TTC549 (cell line): ENCODE measurements around the gene OR10H5.
"Not testable (repeated sequence)": the region's sequence is repeated elsewhere in the genome, so short reads cannot be mapped to it uniquely, and the experiment has no call there.

Experiments
- FAIRE-seq: peaks from 2 replicates; lab custom pipeline; 2012; peaks lifted over from hg19 to GRCh38; lab: Jason Lieb, UNC

Gene OR10H5

GRCh38 chr19:15787611-15788155 is at the start of gene OR10H5:
OR10H5 (plus strand) TSS chr19:15787661; CDS start chr19:15794049, 6,388 bp downstream.
- FAIRE-seq = no peak

- FAIRE-seq = no peak
Measured at GRCh38 chr19:15737722-15738121, 49.7 kb upstream of the OR10H5 start, which contains the start of gene OR10H3. OR10H3 (plus strand) TSS chr19:15737985; CDS start chr19:15741393, 3,408 bp downstream.

GRCh38 chr19:15740785-15741184 is 46.7 kb upstream of the OR10H5 start:
- no peak for FAIRE-seq

GRCh38 chr19:15748239-15748638 is 39.2 kb upstream of the OR10H5 start:
- no peak for FAIRE-seq

GRCh38 chr19:15758379-15758778 is 29.1 kb upstream of the OR10H5 start:
- no peak for FAIRE-seq

- no peak for FAIRE-seq
Measured at GRCh38 chr19:15759962-15760565, 27.4 kb upstream of the OR10H5 start.

GRCh38 chr19:15769586-15769985 is 17.9 kb upstream of the OR10H5 start:
- no peak for FAIRE-seq

GRCh38 chr19:15774159-15774558 is 13.3 kb upstream of the OR10H5 start:
- FAIRE-seq = not testable (repeated sequence)

- FAIRE-seq = no peak
Measured at GRCh38 chr19:15775249-15775648, 12.2 kb upstream of the OR10H5 start.

GRCh38 chr19:15776264-15776663 is 11.2 kb upstream of the OR10H5 start:
- FAIRE-seq = no peak

GRCh38 chr19:15776991-15777970 is 10.2 kb upstream of the OR10H5 start:
- FAIRE-seq = no peak

- no peak for FAIRE-seq
Measured at GRCh38 chr19:15779756-15780476, 7.5 kb upstream of the OR10H5 start.

GRCh38 chr19:15780610-15781418 is 6.6 kb upstream of the OR10H5 start:
- no peak for FAIRE-seq

GRCh38 chr19:15781661-15782060 is 5.8 kb upstream of the OR10H5 start:
- no peak for FAIRE-seq

- FAIRE-seq = no peak
Measured at GRCh38 chr19:15782211-15782610, 5.2 kb upstream of the OR10H5 start.

- not testable (repeated sequence) for FAIRE-seq
Measured at GRCh38 chr19:15782896-15783295, 4.6 kb upstream of the OR10H5 start.

- no peak for FAIRE-seq
Measured at GRCh38 chr19:15788594-15789270, 1.3 kb downstream of the OR10H5 start.

- FAIRE-seq = no peak
Measured at GRCh38 chr19:15790096-15790495, 2.6 kb downstream of the OR10H5 start.

- FAIRE-seq = not testable (repeated sequence)
Measured at GRCh38 chr19:15794279-15794678, 6.8 kb downstream of the OR10H5 start.

GRCh38 chr19:15810335-15810734 is 22.9 kb downstream of the OR10H5 start:
- FAIRE-seq = no peak

- FAIRE-seq = no peak
Measured at GRCh38 chr19:15811476-15811875, 24.0 kb downstream of the OR10H5 start.
